Panc1 (cell line): ENCODE data around the gene BBS9.

Source experiments
- POLR2AphosphoS5 ChIP-seq: IDR thresholded peaks from 2 replicates; pipeline ENCODE4 v1.6.1; 2012; ENCODE audit warnings: mild to moderate bottlenecking, low read depth, low read length, moderate library complexity
- TCF7L2 ChIP-seq: IDR thresholded peaks from 2 replicates; pipeline ENCODE4 v1.6.1; 2011; ENCODE audit warnings: mild to moderate bottlenecking, low read depth, low read length, inconsistent platforms

DNA sequence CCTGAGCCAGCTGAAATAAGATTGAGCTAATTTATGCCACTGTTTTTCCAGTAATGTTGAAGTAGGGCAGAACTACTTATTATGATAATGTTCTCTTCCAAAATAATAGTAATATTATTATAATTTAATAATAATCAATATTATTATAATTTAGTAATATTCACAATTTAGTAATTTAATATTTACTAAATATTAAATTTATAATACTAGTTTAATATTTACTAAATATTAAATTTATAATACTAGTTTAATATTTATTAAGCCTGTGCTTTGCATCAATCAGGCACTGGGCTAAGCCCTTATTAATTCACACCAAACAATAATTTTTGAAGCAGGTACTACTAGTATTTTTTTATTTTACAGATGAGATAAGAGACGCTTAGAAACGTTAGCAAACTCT, 170.1 kb downstream of the BBS9 start:
- TF ChIP-seq TCF7L2: no peak
- no peak for TF ChIP-seq POLR2AphosphoS5
